Erythroblast (primary cell): ENCODE results near the gene ZNF668.

Experiments used
- GATA1 ChIP-seq: IDR thresholded peaks from 2 replicates; pipeline ENCODE4 v1.6.1; 2011; ENCODE audit warnings: low read depth, mild to moderate bottlenecking, control low read depth, low read length, moderate library complexity
- POLR2A ChIP-seq: IDR thresholded peaks from 2 replicates; pipeline ENCODE4 v1.6.1; 2011; ENCODE audit warnings: mild to moderate bottlenecking, low read length

GRCh38 chr16:31083556-31083955, 9.5 kb upstream of the ZNF668 start:
- no peak for TF ChIP-seq POLR2A
- TF ChIP-seq GATA1, result no peak
